Activated CD4-positive, alpha-beta T cell treated with anti-CD3 and anti-CD28 coated beads for 4 hours (primary cell): ENCODE results near the gene TMEM260.
"Not testable (repeated sequence)": the region's sequence is repeated elsewhere in the genome, so short reads cannot be mapped to it uniquely, and the experiment has no call there.

ENCODE experiments used
- DNase-seq, 2 donors: peaks; one replicate each; pipeline ENCODE4 v3.0.0-alpha.2; 2020

Gene TMEM260

GRCh38 chr14:56603648-56604047 lies 24.1 kb downstream of the TMEM260 start:
- DNase-seq, result no peak

- DNase-seq, result no peak
Observed at GRCh38 chr14:56608689-56609088, 29.1 kb downstream of the TMEM260 start.

- DNase-seq, result not testable (repeated sequence)
Observed at GRCh38 chr14:56611663-56612062, 32.1 kb downstream of the TMEM260 start.

GRCh38 chr14:56617084-56617483 lies 37.5 kb downstream of the TMEM260 start:
- no peak for DNase-seq

- no peak for DNase-seq
Observed at GRCh38 chr14:56630707-56631106, 51.1 kb downstream of the TMEM260 start.

GRCh38 chr14:56632195-56632594 lies 52.6 kb downstream of the TMEM260 start:
- no peak for DNase-seq

- DNase-seq, result no peak
Observed at GRCh38 chr14:56633544-56633943, 53.9 kb downstream of the TMEM260 start.

- no peak for DNase-seq
Observed at GRCh38 chr14:56635041-56635440, 55.4 kb downstream of the TMEM260 start.

- DNase-seq, result no peak
Observed at GRCh38 chr14:56647493-56647892, 67.9 kb downstream of the TMEM260 start.

GRCh38 chr14:56648508-56649301 lies 69.1 kb downstream of the TMEM260 start:
- DNase-seq, result no peak

- DNase-seq, result no peak
Observed at GRCh38 chr14:56649382-56649781, 69.8 kb downstream of the TMEM260 start.

GRCh38 chr14:56650048-56650447 lies 70.5 kb downstream of the TMEM260 start:
- DNase-seq, result no peak

GRCh38 chr14:56650979-56651378 lies 71.4 kb downstream of the TMEM260 start:
- no peak for DNase-seq

- DNase-seq, result no peak
Observed at GRCh38 chr14:56657604-56658003, 78.0 kb downstream of the TMEM260 start.

GRCh38 chr14:56659378-56659777 lies 79.8 kb downstream of the TMEM260 start:
- no peak for DNase-seq

- DNase-seq, result no peak
Observed at GRCh38 chr14:56659964-56660551, 80.5 kb downstream of the TMEM260 start.

GRCh38 chr14:56660677-56661389 lies 81.2 kb downstream of the TMEM260 start:
- no peak for DNase-seq

- DNase-seq, result no peak
Observed at GRCh38 chr14:56661478-56661877, 81.9 kb downstream of the TMEM260 start.

GRCh38 chr14:56664811-56665421 lies 85.3 kb downstream of the TMEM260 start:
- no peak for DNase-seq

- no peak for DNase-seq
Observed at GRCh38 chr14:56666294-56666693, 86.7 kb downstream of the TMEM260 start.

- no peak for DNase-seq
Observed at GRCh38 chr14:56666716-56667115, 87.1 kb downstream of the TMEM260 start.

- DNase-seq, result not testable (repeated sequence)
Observed at GRCh38 chr14:56667290-56667689, 87.7 kb downstream of the TMEM260 start.

GRCh38 chr14:56676042-56676441 lies 96.4 kb downstream of the TMEM260 start:
- no peak for DNase-seq

GRCh38 chr14:56678838-56679237 lies 99.2 kb downstream of the TMEM260 start:
- no peak for DNase-seq
